Right atrium auricular region (tissue), 2 donors: ENCODE results near the gene OR51L1. TPM values are rescaled to one million over a fixed set of nuclear protein-coding genes. Genes with fewer than 3 reads are reported as not detected.

Source experiments
- total RNA-seq, 2 donors: library from RNA; depleted of rRNA; stranded (reverse); fragments of >200 nt; gene quantifications; one replicate each; pipeline ENCODE4 v1.1.0, GENCODE V29; 2016

OR51L1 gene
- total RNA-seq, 2 donors from 2014 or later = not detected

Other genes with a start within 250 kb of the OR51L1 start
- gene OR51F1, start 224.9 kb upstream of the OR51L1 start, total RNA-seq = not detected
- not detected for gene OR52R1, start 190.5 kb upstream of the OR51L1 start, total RNA-seq
- gene OR51F2, start 173.5 kb upstream of the OR51L1 start, total RNA-seq = not detected
- not detected for gene OR51S1, start 145.6 kb upstream of the OR51L1 start, total RNA-seq
- gene OR51T1, start 113.0 kb upstream of the OR51L1 start, total RNA-seq = not detected
- gene OR51A7, start 91.1 kb upstream of the OR51L1 start, total RNA-seq = not detected
- not detected for gene OR51G2, start 75.5 kb upstream of the OR51L1 start, total RNA-seq
- gene OR51G1, start 70.5 kb upstream of the OR51L1 start, total RNA-seq = not detected
- gene OR51A4, start 47.2 kb upstream of the OR51L1 start, total RNA-seq = not detected
- not detected for gene OR51A2, start 39.1 kb upstream of the OR51L1 start, total RNA-seq
- gene OR52J3, start 51.7 kb downstream of the OR51L1 start, total RNA-seq = not detected
- not detected for gene OR52E2, start 64.8 kb downstream of the OR51L1 start, total RNA-seq
- gene OR52E1, start 74.7 kb downstream of the OR51L1 start, total RNA-seq = not detected
- gene OR52A5, start 143.5 kb downstream of the OR51L1 start, total RNA-seq = not detected
- gene OR52A1, start 159.9 kb downstream of the OR51L1 start, total RNA-seq = not detected
- not detected for gene OR51V1, start 205.8 kb downstream of the OR51L1 start, total RNA-seq
- gene HBB, start 232.2 kb downstream of the OR51L1 start, total RNA-seq = 1,000 to 10,000 TPM; 1,514 to 1,650 TPM
- gene HBD, start 239.6 kb downstream of the OR51L1 start, total RNA-seq = 1 to 10 TPM; 2.1 to 2.4 TPM